Right lobe of liver (tissue), 4 donors: ENCODE measurements around the gene TAX1BP3.

Experiments
- POLR2A ChIP-seq: fragments of 450-650 bp; IDR thresholded peaks from one replicate; pipeline ENCODE4 v1.6.1; 2017; ENCODE audit warnings: antibody characterized with exemption, mild to moderate bottlenecking
- TF ChIP-seq, protein P1 (sequence below), 4 donors: fragments of 200-600 bp in 3 of 4; fragments of 450-650 bp in 1 of 4; IDR thresholded peaks; one replicate each; pipeline versions ENCODE4 v1.5.1 to v1.8.0; 2016 to 2022; ENCODE audit warnings: antibody characterized with exemption in 4 of 4, mild to moderate bottlenecking in 2 of 4
- donor health status: DM: no; HTN: no; CAD: no.
- donor health status: DM: no; HTN: no; CAD: no.
- donor health status: DM: no; HTN: yes; CAD: no.

DNA sequence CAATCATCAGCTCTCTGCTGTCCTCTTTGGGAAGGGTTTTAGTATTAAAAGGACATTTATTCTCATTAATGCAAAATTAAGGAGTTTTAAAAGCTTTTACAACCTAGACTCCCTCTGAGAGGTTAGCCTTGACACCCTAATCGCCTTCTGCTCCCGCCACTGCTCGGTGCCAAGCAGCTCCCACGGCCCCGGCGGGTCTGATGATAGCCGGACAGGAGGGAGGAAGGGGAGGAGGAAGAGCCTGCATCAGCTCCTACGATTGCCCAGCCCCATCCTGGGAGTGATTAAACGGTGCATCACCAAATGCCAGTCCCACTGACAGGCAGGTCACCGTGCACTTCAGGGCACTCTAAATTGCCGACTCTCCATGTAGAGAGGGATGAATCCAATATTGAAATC is 40.6 kb downstream of the TAX1BP3 start:
- TF ChIP-seq, protein P1, sequence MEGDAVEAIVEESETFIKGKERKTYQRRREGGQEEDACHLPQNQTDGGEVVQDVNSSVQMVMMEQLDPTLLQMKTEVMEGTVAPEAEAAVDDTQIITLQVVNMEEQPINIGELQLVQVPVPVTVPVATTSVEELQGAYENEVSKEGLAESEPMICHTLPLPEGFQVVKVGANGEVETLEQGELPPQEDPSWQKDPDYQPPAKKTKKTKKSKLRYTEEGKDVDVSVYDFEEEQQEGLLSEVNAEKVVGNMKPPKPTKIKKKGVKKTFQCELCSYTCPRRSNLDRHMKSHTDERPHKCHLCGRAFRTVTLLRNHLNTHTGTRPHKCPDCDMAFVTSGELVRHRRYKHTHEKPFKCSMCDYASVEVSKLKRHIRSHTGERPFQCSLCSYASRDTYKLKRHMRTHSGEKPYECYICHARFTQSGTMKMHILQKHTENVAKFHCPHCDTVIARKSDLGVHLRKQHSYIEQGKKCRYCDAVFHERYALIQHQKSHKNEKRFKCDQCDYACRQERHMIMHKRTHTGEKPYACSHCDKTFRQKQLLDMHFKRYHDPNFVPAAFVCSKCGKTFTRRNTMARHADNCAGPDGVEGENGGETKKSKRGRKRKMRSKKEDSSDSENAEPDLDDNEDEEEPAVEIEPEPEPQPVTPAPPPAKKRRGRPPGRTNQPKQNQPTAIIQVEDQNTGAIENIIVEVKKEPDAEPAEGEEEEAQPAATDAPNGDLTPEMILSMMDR (IDR thresholded peaks at IDR 0.05): no peak
- no peak for TF ChIP-seq POLR2A
